Head of caudate nucleus (tissue), 42 donors: Measurements from ENCODE around the gene ALX4.
A peak's percentile ranks its signal among the peaks of the same experiment; 100 is the strongest.

Experiments
- DNase-seq, 42 donors: peaks; one replicate each; pipeline versions ENCODE4 v3.0.0 to v3.0.0-alpha.2; 2020 to 2021; ENCODE audit warnings: mixed read lengths in 7 of 42
- intact Hi-C: fragments of 100-400 bp; cut with DNase I; formaldehyde crosslinking; loops from one replicate; pipeline ENCODE4 v1.15.0; 2022

Gene ALX4

DNA sequence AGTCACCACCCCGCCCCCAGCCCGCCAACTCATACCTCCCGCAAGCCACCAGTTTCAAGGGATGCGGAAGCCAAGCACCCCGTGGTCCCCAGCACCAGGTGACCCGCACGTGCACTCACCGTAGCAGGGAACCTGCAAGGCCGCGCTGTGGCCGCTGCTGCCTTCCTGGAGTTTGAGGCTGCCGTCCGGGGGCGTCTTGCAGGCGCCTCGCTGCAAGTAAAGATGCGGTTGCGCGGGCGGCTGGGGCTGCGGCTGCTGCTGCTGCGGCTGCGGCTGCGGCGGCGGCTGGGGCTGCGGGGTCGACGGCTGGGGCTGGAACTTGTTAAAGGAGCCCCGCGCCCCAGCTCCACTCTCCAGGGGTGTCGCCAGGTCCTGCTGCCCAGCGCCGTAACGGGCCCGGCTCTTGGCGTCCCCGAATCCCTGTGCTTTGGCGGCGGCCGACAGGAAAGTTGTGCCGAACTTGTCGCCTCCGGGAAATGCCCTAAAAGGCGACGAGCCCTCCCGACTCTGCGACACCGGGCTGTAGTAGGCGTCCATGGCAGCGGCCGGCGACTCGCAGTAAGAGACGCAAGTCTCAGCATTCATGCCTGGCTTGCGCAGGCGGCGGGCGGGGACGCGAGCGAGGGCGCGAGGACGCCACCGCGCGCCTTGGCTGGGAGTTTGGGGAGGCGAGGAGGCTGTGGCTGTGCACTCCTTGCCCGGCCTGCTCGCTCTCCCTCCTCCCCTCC is at the start of gene ALX4:
Gene ALX4 (minus strand): TSS at position 662 of the 728 bp plus-strand sequence. CDS start 77 bp downstream, at position 585.
- intact Hi-C loops: no loop called here
- DNase-seq: peak in 10 of 42 donors; percentile 6 to 39 (median 16)

GRCh38 chr11:44359162-44359561 is 49.2 kb upstream of the ALX4 start:
- intact Hi-C loops: no loop called here

GRCh38 chr11:44358713-44359112 is 48.8 kb upstream of the ALX4 start:
- no peak for DNase-seq
- intact Hi-C loops: no loop called here

More at GRCh38 chr11:44359162-44359561, 49.2 kb upstream of the ALX4 start:
- DNase-seq: no peak

GRCh38 chr11:44357711-44358110 is 47.8 kb upstream of the ALX4 start:
- intact Hi-C loops: no loop called here

GRCh38 chr11:44356351-44356750 is 46.4 kb upstream of the ALX4 start:
- intact Hi-C loops: no loop called here
- DNase-seq: no peak

More at GRCh38 chr11:44357711-44358110, 47.8 kb upstream of the ALX4 start:
- no peak for DNase-seq

- intact Hi-C loops: no loop called here
- DNase-seq: peak in 1 of 42 donors; percentile 13
Measured at GRCh38 chr11:44351898-44352498, 42.1 kb upstream of the ALX4 start.

- DNase-seq: no peak
- intact Hi-C loops: no loop called here
Measured at GRCh38 chr11:44351006-44351660, 41.2 kb upstream of the ALX4 start.

- intact Hi-C loops: no loop called here
- no peak for DNase-seq
Measured at GRCh38 chr11:44349328-44349727, 39.4 kb upstream of the ALX4 start.

- DNase-seq: no peak
- intact Hi-C loops: no loop called here
Measured at GRCh38 chr11:44348721-44349120, 38.8 kb upstream of the ALX4 start.

DNA sequence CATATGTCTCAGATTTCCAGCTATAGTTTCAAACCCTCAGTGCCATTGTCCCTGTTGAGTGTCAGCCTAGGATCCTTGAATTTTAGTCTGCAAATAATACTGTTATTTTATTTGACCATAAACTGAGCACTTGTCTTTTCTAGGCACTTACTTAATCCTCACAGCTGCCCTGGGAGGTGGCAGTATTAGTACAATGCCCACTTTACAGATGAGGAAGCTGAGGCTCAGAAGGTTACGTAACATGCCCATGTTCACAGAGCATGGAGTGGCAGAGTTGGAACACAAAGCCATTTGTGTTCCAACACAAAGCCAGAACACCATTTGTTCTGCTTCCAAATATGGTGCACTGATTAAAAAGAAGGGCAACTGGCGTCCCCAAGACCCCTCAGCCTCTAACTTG is 38.2 kb upstream of the ALX4 start:
- intact Hi-C loops: no loop called here
- DNase-seq: no peak

DNA sequence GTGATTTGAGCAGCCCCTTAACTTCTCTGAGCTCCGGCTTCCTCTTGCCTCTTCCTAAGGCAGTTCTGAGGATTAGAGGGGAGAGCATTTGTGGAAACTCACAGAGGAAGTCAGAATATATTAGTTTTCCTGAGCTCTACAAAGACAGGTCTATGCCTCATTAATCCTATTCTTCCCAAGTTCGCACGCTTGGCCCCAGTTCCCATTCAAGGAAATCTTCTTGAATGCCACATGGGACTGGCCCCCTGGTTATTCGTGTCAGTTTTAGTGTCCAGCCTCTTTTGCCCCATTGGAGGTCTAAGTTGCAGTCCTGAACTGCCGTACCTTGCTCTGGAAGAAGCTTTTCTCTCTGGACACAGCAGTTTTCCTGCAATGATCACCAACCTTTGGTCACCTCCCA is 37.6 kb upstream of the ALX4 start:
- DNase-seq: no peak
- intact Hi-C loops: no loop called here

DNA sequence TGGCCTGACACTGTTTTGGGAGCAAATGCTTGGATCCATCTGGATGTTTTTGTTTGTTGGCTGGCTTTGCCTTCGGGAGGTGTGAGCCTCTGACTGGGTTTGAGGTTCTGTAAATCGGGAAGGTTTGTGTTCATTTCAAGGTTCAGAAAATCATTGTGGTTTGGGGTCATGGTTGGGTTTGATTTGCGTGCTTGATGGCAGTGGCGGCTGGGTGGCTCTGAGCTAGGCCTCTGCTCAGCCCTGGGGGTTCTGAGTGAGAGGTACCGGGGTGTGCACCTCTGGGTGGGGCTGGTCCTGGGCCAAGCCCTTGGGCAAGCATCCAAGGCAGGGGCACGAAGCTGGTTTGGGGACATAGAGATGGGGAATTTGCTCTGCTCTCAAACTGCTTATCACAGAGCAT is 37.0 kb upstream of the ALX4 start:
- no peak for DNase-seq
- intact Hi-C loops: no loop called here

GRCh38 chr11:44345781-44346180 is 35.8 kb upstream of the ALX4 start:
- intact Hi-C loops: no loop called here
- no peak for DNase-seq

DNA sequence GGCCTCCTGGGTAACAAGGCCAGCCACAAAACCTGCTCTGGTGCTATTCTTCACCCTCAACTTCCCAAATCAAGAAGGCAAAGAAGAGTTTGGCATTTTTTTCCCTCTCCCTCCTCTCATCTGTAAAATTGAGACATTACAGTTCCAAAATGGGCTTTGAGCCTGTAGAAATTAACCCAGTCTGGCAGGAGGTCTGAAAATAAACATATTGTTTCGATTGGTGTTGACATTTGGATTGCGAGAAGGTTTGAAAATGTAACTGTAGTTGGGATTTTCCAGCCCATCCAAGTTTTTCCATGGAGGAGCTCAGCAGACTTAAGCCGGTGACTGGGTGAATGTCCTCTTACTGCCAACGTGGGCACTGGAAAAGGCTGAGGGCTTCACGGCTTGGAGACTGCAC is 35.0 kb upstream of the ALX4 start:
- no peak for DNase-seq
- intact Hi-C loops: no loop called here

GRCh38 chr11:44344423-44344820 is 34.5 kb upstream of the ALX4 start:
- no peak for DNase-seq

GRCh38 chr11:44343778-44344422 is 34.0 kb upstream of the ALX4 start:
- intact Hi-C loops: no loop called here
- no peak for DNase-seq

More at GRCh38 chr11:44344423-44344820, 34.5 kb upstream of the ALX4 start:
- intact Hi-C loops: no loop called here

- DNase-seq: no peak
- intact Hi-C loops: no loop called here
Measured at GRCh38 chr11:44342616-44343015, 32.7 kb upstream of the ALX4 start.

DNA sequence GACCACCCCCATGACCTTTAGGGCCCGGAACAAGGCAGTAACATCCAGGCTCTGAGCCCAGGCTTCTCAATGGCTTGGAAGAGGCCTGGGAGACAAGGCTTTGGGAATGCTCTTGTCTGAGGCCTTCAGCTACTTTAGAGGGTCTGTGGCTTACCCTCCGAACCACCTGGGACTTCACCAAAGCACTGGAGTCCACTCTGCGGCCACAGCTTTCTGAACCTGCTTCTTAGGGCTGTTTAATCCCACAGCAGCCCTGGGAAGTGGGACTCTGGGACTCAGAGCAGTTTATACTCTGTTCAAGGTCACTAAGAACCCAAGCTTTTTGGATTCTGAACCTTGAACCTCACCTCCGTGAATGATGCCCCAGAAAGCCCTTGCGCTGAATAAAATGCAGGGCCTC is 30.7 kb upstream of the ALX4 start:
- no peak for DNase-seq
- intact Hi-C loops: no loop called here

- no peak for DNase-seq
- intact Hi-C loops: no loop called here
Measured at GRCh38 chr11:44339530-44339883, 29.6 kb upstream of the ALX4 start.
